Trophoblast cell (in vitro differentiated cells and primary cell): ENCODE measurements around the gene KCNB1.

Experiments
- DNase-seq, 2 donors: peaks; one replicate each; pipeline ENCODE4 v3.0.0-alpha.2; 2016
- H2AFZ ChIP-seq: 2 replicates; pipeline ENCODE4 v1.6.1; 2013; ENCODE audit warnings: low read length, moderate library complexity, mild to moderate bottlenecking; ENCODE audit not compliant: insufficient read depth, poor library complexity
- H2AK5ac ChIP-seq: 2 replicates; pipeline ENCODE4 v1.6.1; 2013; ENCODE audit warnings: mild to moderate bottlenecking, low read length
- H2BK120ac ChIP-seq: 2 replicates; pipeline ENCODE4 v1.6.1; 2013; ENCODE audit warnings: low read length, mild to moderate bottlenecking, moderate library complexity; ENCODE audit not compliant: insufficient read depth, poor library complexity
- H2BK12ac ChIP-seq: 2 replicates; pipeline ENCODE4 v1.6.1; 2013; ENCODE audit warnings: mild to moderate bottlenecking, low read length, moderate library complexity
- H2BK5ac ChIP-seq: 2 replicates; pipeline ENCODE4 v1.6.1; 2013; ENCODE audit warnings: low read length, low read depth, moderate library complexity, mild to moderate bottlenecking; ENCODE audit not compliant: poor library complexity
- H3K14ac ChIP-seq: 2 replicates; pipeline ENCODE4 v1.6.1; 2013; ENCODE audit warnings: mild to moderate bottlenecking, low read length
- H3K18ac ChIP-seq: 2 replicates; pipeline ENCODE4 v1.6.1; 2013; ENCODE audit warnings: mild to moderate bottlenecking, low read length
- H3K23ac ChIP-seq: 2 replicates; pipeline ENCODE4 v1.6.1; 2013; ENCODE audit warnings: low read length
- H3K27ac ChIP-seq: 2 replicates; pipeline ENCODE4 v1.5.1; 2013; ENCODE audit warnings: low read depth, mild to moderate bottlenecking, inconsistent platforms, low read length, moderate library complexity
- H3K27me3 ChIP-seq: 2 replicates; pipeline ENCODE4 v1.6.1; 2013; ENCODE audit warnings: inconsistent platforms, mild to moderate bottlenecking, low read length, moderate library complexity; ENCODE audit not compliant: insufficient read depth
- H3K36me3 ChIP-seq, 2 experiments: 1 replicate in 1 of 2; 2 replicates in 1 of 2; pipeline ENCODE4 v1.6.1; 2013; ENCODE audit warnings: low read length in 2 of 2, mild to moderate bottlenecking in 2 of 2, moderate library complexity in 1 of 2; ENCODE audit not compliant: insufficient read depth in 2 of 2, control insufficient read depth in 1 of 2
- H3K4ac ChIP-seq: 2 replicates; pipeline ENCODE4 v1.6.1; 2013; ENCODE audit warnings: low read depth, mild to moderate bottlenecking, low read length, moderate library complexity
- H3K4me1 ChIP-seq, 2 experiments: 1 replicate in 1 of 2; 2 replicates in 1 of 2; pipeline ENCODE4 v1.6.1; 2013; ENCODE audit warnings: low read length in 2 of 2, mild to moderate bottlenecking in 2 of 2, moderate library complexity in 1 of 2; ENCODE audit not compliant: insufficient read depth in 2 of 2, control insufficient read depth in 1 of 2
- H3K4me2 ChIP-seq: 2 replicates; pipeline ENCODE4 v1.6.1; 2013; ENCODE audit warnings: inconsistent platforms, mild to moderate bottlenecking, low read length, moderate library complexity
- H3K4me3 ChIP-seq: 2 replicates; pipeline ENCODE4 v1.5.1; 2013; ENCODE audit warnings: mild to moderate bottlenecking, low read depth, low read length, inconsistent platforms
- H3K79me1 ChIP-seq: one replicate; pipeline ENCODE4 v1.6.1; 2013; ENCODE audit warnings: low read length
- H3K79me2 ChIP-seq: 2 replicates; pipeline ENCODE4 v1.6.1; 2013; ENCODE audit warnings: low read length, mild to moderate bottlenecking; ENCODE audit not compliant: control insufficient read depth, insufficient read depth, poor library complexity
- H3K9ac ChIP-seq: 2 replicates; pipeline ENCODE4 v1.6.1; 2013; ENCODE audit warnings: mild to moderate bottlenecking, low read length
- H3K9me3 ChIP-seq: 2 replicates; pipeline ENCODE4 v1.6.1; 2013; ENCODE audit warnings: low read depth, mild to moderate bottlenecking, control low read depth, inconsistent platforms, low read length; ENCODE audit not compliant: insufficient read depth
- H4K12ac ChIP-seq: 2 replicates; pipeline ENCODE4 v1.6.1; 2013; ENCODE audit warnings: low read depth, mild to moderate bottlenecking, low read length, moderate library complexity
- H4K8ac ChIP-seq: 2 replicates; pipeline ENCODE4 v1.6.1; 2013; ENCODE audit warnings: low read depth, mild to moderate bottlenecking, low read length, moderate library complexity
- H4K91ac ChIP-seq: one replicate; pipeline ENCODE4 v1.6.1; 2013; ENCODE audit warnings: low read depth, mild to moderate bottlenecking, low read length, moderate library complexity
- WGBS: extraction: QIAGEN DNeasy Blood & Tissue Kit; methylation state at CpG from one replicate; pipeline ENCODE4 v1.1.7; 2013; ENCODE audit warnings: missing lambda C conversion rate; ENCODE audit not compliant: insufficient read length, insufficient coverage; ENCODE audit errors: extremely low coverage; 5-methylcytosine and 5-hydroxymethylcytosine counted together

The KCNB1 gene

GRCh38 chr20:49481116-49481515 lies 1.4 kb downstream of the KCNB1 start:
- Histone ChIP-seq H3K23ac (no peak overlapping the region), H3K4me1 (peaks cover 2 to 6% of the 10 kb centered on the region in 2 experiments), H2BK12ac (no peak overlapping the region), H2AFZ (no peak overlapping the region), H3K79me2 (no peaks in the 10 kb centered on the region), H3K9me3 (peaks cover 1% of the 10 kb centered on the region), H3K36me3 (no peaks in the 10 kb centered on the region), H3K9ac (no peak overlapping the region), H3K4me2 (no peak overlapping the region), H2BK120ac (no peak overlapping the region), H3K4ac (no peak overlapping the region), H3K4me3 (no peak overlapping the region), H2AK5ac (no peak overlapping the region), H4K8ac (no peak overlapping the region), H3K79me1 (no peaks in the 10 kb centered on the region), H3K27ac (no peak overlapping the region), H3K18ac (no peak overlapping the region), H4K12ac (no peak overlapping the region), H3K14ac (no peak overlapping the region), H4K91ac (no peak overlapping the region), H2BK5ac (no peak overlapping the region), H3K27me3 (peaks cover 14% of the 10 kb centered on the region)
- WGBS = no CpG with 5 or more reads among the region's 3 CpGs
- no peak for DNase-seq

- no peak overlapping the region for H2AFZ ChIP-seq
- H3K27ac ChIP-seq = no peak overlapping the region
- no peak overlapping the region for H2BK12ac ChIP-seq
- H3K23ac ChIP-seq = no peak overlapping the region
- WGBS = no CpG with 5 or more reads among the region's 3 CpGs
- H3K4me3 ChIP-seq = no peak overlapping the region
- no peak overlapping the region for H2BK5ac ChIP-seq
- H3K9ac ChIP-seq = no peak overlapping the region
- H3K79me2 ChIP-seq = no peaks in the 10 kb centered on the region
- no peak overlapping the region for H3K4ac ChIP-seq
- H3K4me2 ChIP-seq = no peak overlapping the region
- no peak overlapping the region for H3K14ac ChIP-seq
- no peak overlapping the region for H4K12ac ChIP-seq
- no peak overlapping the region for H2AK5ac ChIP-seq
- no peak overlapping the region for H2BK120ac ChIP-seq
- peaks cover 2 to 6% of the 10 kb centered on the region in 2 experiments for H3K4me1 ChIP-seq
- H3K18ac ChIP-seq = no peak overlapping the region
- H3K27me3 ChIP-seq = peaks cover 14% of the 10 kb centered on the region
- no peak overlapping the region for H4K8ac ChIP-seq
- no peaks in the 10 kb centered on the region for H3K36me3 ChIP-seq
- no peak overlapping the region for H4K91ac ChIP-seq
- no peak for DNase-seq
- peaks cover 1% of the 10 kb centered on the region for H3K9me3 ChIP-seq
- no peaks in the 10 kb centered on the region for H3K79me1 ChIP-seq
These were observed 2.2 kb downstream of the KCNB1 start for GRCh38 chr20:49480236-49480635.

GRCh38 chr20:49479785-49480184 lies 2.7 kb downstream of the KCNB1 start:
- WGBS = no CpG with 5 or more reads among the region's 6 CpGs
- no peak overlapping the region for H3K4me3 ChIP-seq

GRCh38 chr20:49478754-49479689 lies 3.4 kb downstream of the KCNB1 start:
- no peak overlapping the region for H3K4ac ChIP-seq
- no peak overlapping the region for H2BK120ac ChIP-seq
- no peak overlapping the region for H2AFZ ChIP-seq
- no peak overlapping the region for H3K14ac ChIP-seq
- no peak overlapping the region for H3K4me3 ChIP-seq
- H3K27ac ChIP-seq = no peak overlapping the region
- H3K23ac ChIP-seq = no peak overlapping the region
- H3K36me3 ChIP-seq = no peaks in the 10 kb centered on the region
- H3K4me1 ChIP-seq = peaks cover 0 to 4% of the 10 kb centered on the region in 2 experiments
- H3K18ac ChIP-seq = no peak overlapping the region
- WGBS = no CpG with 5 or more reads among the region's 5 CpGs
- no peak overlapping the region for H2BK12ac ChIP-seq
- no peaks in the 10 kb centered on the region for H3K79me1 ChIP-seq
- H4K8ac ChIP-seq = no peak overlapping the region
- H3K4me2 ChIP-seq = no peak overlapping the region
- H3K9me3 ChIP-seq = no peaks in the 10 kb centered on the region
- no peak overlapping the region for H4K91ac ChIP-seq
- H3K9ac ChIP-seq = no peak overlapping the region
- no peak for DNase-seq
- H3K79me2 ChIP-seq = no peaks in the 10 kb centered on the region
- no peak overlapping the region for H2BK5ac ChIP-seq
- H2AK5ac ChIP-seq = no peak overlapping the region
- peaks cover 8% of the 10 kb centered on the region for H3K27me3 ChIP-seq
- no peak overlapping the region for H4K12ac ChIP-seq

More at GRCh38 chr20:49479785-49480184, 2.7 kb downstream of the KCNB1 start:
- Histone ChIP-seq H4K8ac (no peak overlapping the region), H3K23ac (no peak overlapping the region), H3K79me2 (no peaks in the 10 kb centered on the region), H3K27me3 (peaks cover 12% of the 10 kb centered on the region), H3K14ac (no peak overlapping the region), H2AK5ac (no peak overlapping the region), H3K27ac (no peak overlapping the region), H2AFZ (no peak overlapping the region), H3K18ac (no peak overlapping the region), H3K4me2 (no peak overlapping the region), H3K9ac (no peak overlapping the region), H2BK12ac (no peak overlapping the region), H2BK5ac (no peak overlapping the region), H2BK120ac (no peak overlapping the region), H3K4me1 (peaks cover 2 to 6% of the 10 kb centered on the region in 2 experiments), H3K4ac (no peak overlapping the region), H3K9me3 (peaks cover 1% of the 10 kb centered on the region), H4K12ac (no peak overlapping the region), H3K36me3 (no peaks in the 10 kb centered on the region), H3K79me1 (no peaks in the 10 kb centered on the region), H4K91ac (no peak overlapping the region)
- no peak for DNase-seq
